ENCODE data around the gene GFOD1. TPM values are rescaled to one million over a fixed set of nuclear protein-coding genes. Genes with fewer than 3 reads are reported as not detected.

GFOD1 gene
- total RNA-seq, 1 experiment from 2014 or later = 6.1 TPM

GRCh38 chr6:13445744-13446115 is 41.7 kb downstream of the GFOD1 start:
- no peaks in the 10 kb centered on the region for H3K27me3 ChIP-seq (ENCODE audit: insufficient read depth, low read length)
- no peak for TF ChIP-seq CTCF (conservative IDR thresholded peaks at IDR 0.05)
- H4K8ac ChIP-seq (replicated peaks; ENCODE audit: insufficient read length, low read depth, low read length) = no peak overlapping the region
- H3T11ph ChIP-seq (ENCODE audit: low read length) = no peak overlapping the region
- no peak overlapping the region for H3K56ac ChIP-seq (ENCODE audit: insufficient read length, low read depth, low read length)
- no peak overlapping the region for H3K9ac ChIP-seq (ENCODE audit: extremely low read depth, insufficient read length, low read length)
- H2AK5ac ChIP-seq (ENCODE audit: insufficient read length, low read length) = no peak overlapping the region
- WGBS (ENCODE audit: extremely low coverage, insufficient read length, low lambda C conversion rate) = no CpG with 5 or more reads among the region's 3 CpGs
- H2AFZ ChIP-seq (ENCODE audit: low read length) = no peak overlapping the region
- Mint-ChIP-seq H3K9me3 (peaks cover 5 to 6% of the 10 kb centered on the region in 2 experiments; a peak in 3 of 5 replicates), H3K27me3 (ENCODE audit: low read depth) (peaks cover 1% of the 10 kb centered on the region; the same call in 1 of the 2 replicates), H3K4me1 (peaks cover 14 to 17% of the 10 kb centered on the region in 2 experiments), H3K4me3 (no peak overlapping the region), H3K36me3 (ENCODE audit: insufficient read depth in 1 of 3, low read depth in 3 of 3) (peaks cover 4 to 7% (median 5%) of the 10 kb centered on the region in 3 experiments; a peak in 5 of 7 replicates), H3K27ac (no peak overlapping the region)
- H2BK12ac ChIP-seq (ENCODE audit: insufficient read length, low read depth, low read length) = no peak overlapping the region
- H2BK5ac ChIP-seq (ENCODE audit: insufficient read length, low read length) = no peak overlapping the region
- H3K14ac ChIP-seq (ENCODE audit: insufficient read depth, low read length) = no peak overlapping the region
- no peak overlapping the region for H2BK15ac ChIP-seq (ENCODE audit: low read depth, low read length)
- no peak overlapping the region for H3K27ac ChIP-seq (ENCODE audit: insufficient read length, low read depth, low read length)
- no peak overlapping the region for H3K18ac ChIP-seq (ENCODE audit: insufficient read length, low read depth, low read length)
- peaks cover 3% of the 10 kb centered on the region; the same call in 1 of the 2 replicates for H3K79me2 ChIP-seq (ENCODE audit: insufficient read depth, low read length)
- no peak overlapping the region for H3K4me2 ChIP-seq (ENCODE audit: insufficient read depth, insufficient read length, low read length)
- H3K79me1 ChIP-seq (ENCODE audit: insufficient read depth, low read depth, low read length, poor library complexity, severe bottlenecking) = no peaks in the 10 kb centered on the region
- H3K9me3 ChIP-seq (ENCODE audit: control insufficient read depth, low read depth, low read length) = no peaks in the 10 kb centered on the region
- no peaks in the 10 kb centered on the region for H3K23me2 ChIP-seq (ENCODE audit: insufficient read length, low read depth, low read length, poor library complexity, severe bottlenecking)
- no peaks in the 10 kb centered on the region for H4K20me1 ChIP-seq (ENCODE audit: control insufficient read depth, insufficient read depth, insufficient read length)
- H3K23ac ChIP-seq (ENCODE audit: insufficient read length, low read depth, low read length) = no peak overlapping the region
- no peak overlapping the region for H4K5ac ChIP-seq (ENCODE audit: insufficient read length, low read depth, low read length)
- no peak overlapping the region for H4K91ac ChIP-seq (ENCODE audit: insufficient read length, low read depth, low read length)
- no peak overlapping the region for H3K4ac ChIP-seq (ENCODE audit: low read depth, low read length)
- H3K4me1 ChIP-seq (ENCODE audit: insufficient read depth, low read length) = no peaks in the 10 kb centered on the region; the same call in 1 of the 2 replicates
- H2BK20ac ChIP-seq (ENCODE audit: low read depth, low read length, poor library complexity, severe bottlenecking) = no peak overlapping the region
- DNase-seq = no peak
- no peak overlapping the region for H2BK120ac ChIP-seq (ENCODE audit: low read depth, low read length, poor library complexity, severe bottlenecking)
